Colonic mucosa (tissue), 4 donors: ENCODE results near the gene OPCML. TPM values are rescaled to one million over a fixed set of nuclear protein-coding genes. Genes with fewer than 3 reads are reported as not detected.

Experiments used
- DNase-seq: peaks from one replicate; pipeline ENCODE4 v3.0.0-alpha.2; 2020
- H3K27ac ChIP-seq: fragments of 200-600 bp; one replicate; pipeline ENCODE4 v1.8.0; 2021
- H3K27me3 ChIP-seq: fragments of 200-600 bp; one replicate; pipeline ENCODE4 v1.8.0; 2021
- H3K36me3 ChIP-seq: fragments of 200-600 bp; one replicate; pipeline ENCODE4 v1.8.0; 2021
- H3K4me1 ChIP-seq: fragments of 200-600 bp; one replicate; pipeline ENCODE4 v1.8.0; 2021; ENCODE audit warnings: mild to moderate bottlenecking
- H3K4me3 ChIP-seq: fragments of 200-600 bp; one replicate; pipeline ENCODE4 v1.8.0; 2021
- H3K9ac ChIP-seq, 2 donors: one replicate each; pipeline ENCODE4 v1.7.0; 2013; ENCODE audit warnings: control low read depth in 2 of 2, low read depth in 2 of 2, low read length in 2 of 2
- H3K9me3 ChIP-seq: fragments of 200-600 bp; one replicate; pipeline ENCODE4 v1.8.0; 2021
- intact Hi-C: fragments of 100-400 bp; cut with DNase I; formaldehyde crosslinking; loops from one replicate; pipeline ENCODE4 v1.14.1; 2022
- total RNA-seq, 2 donors: library from RNA; stranded (reverse); fragmentation: NEBNext Ultra II Directional in 1 of 2; extraction: Animal tissue kit (Norgen Biotek cat#: 25700) in 1 of 2; gene quantifications; one replicate each; pipeline ENCODE4 v1.2.1, GENCODE V29; 2021
- TF ChIP-seq, protein P1 (sequence below): fragments of 200-600 bp; IDR thresholded peaks from one replicate; pipeline ENCODE4 v1.8.0; 2022; ENCODE audit warnings: antibody characterized with exemption, mild to moderate bottlenecking
- donor health status: healthy.
- donor health status: DM: no; HTN: no; CAD: no.
- donor health status: DM: no; HTN: no; CAD: no.

OPCML gene
- total RNA-seq, 2 donors from 2014 or later, result 0.08 TPM; not detected in 1

DNA sequence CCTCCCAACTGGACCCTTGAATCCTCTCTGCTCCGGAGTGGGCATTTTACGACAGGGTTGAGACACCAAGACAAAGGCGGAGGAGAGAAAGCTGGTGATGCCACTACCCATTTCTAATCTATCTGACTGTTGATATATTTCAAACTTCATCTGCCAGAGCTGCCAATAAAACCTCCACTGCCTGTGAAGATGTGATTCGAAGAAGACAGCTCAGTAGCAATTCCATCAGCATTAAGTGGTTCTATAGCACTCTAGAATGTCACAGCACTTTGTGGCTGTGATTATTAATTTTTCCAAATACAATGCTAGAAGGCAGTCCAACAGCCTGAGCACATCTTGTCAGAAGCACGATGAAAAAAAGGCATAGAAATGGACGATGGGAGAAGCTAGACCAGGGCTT, 282.8 kb downstream of the OPCML start:
- no peaks in the 10 kb centered on the region for H3K4me1 ChIP-seq
- H3K9ac ChIP-seq, result no peak overlapping the region
- H3K27ac ChIP-seq, result no peak overlapping the region
- H3K4me3 ChIP-seq, result no peak overlapping the region
- TF ChIP-seq, protein P1, sequence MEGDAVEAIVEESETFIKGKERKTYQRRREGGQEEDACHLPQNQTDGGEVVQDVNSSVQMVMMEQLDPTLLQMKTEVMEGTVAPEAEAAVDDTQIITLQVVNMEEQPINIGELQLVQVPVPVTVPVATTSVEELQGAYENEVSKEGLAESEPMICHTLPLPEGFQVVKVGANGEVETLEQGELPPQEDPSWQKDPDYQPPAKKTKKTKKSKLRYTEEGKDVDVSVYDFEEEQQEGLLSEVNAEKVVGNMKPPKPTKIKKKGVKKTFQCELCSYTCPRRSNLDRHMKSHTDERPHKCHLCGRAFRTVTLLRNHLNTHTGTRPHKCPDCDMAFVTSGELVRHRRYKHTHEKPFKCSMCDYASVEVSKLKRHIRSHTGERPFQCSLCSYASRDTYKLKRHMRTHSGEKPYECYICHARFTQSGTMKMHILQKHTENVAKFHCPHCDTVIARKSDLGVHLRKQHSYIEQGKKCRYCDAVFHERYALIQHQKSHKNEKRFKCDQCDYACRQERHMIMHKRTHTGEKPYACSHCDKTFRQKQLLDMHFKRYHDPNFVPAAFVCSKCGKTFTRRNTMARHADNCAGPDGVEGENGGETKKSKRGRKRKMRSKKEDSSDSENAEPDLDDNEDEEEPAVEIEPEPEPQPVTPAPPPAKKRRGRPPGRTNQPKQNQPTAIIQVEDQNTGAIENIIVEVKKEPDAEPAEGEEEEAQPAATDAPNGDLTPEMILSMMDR, result no peak
- H3K27me3 ChIP-seq, result no peaks in the 10 kb centered on the region
- no peaks in the 10 kb centered on the region for H3K36me3 ChIP-seq
- no peaks in the 10 kb centered on the region for H3K9me3 ChIP-seq
- intact Hi-C loops, result no loop called here
- no peak for DNase-seq

DNA sequence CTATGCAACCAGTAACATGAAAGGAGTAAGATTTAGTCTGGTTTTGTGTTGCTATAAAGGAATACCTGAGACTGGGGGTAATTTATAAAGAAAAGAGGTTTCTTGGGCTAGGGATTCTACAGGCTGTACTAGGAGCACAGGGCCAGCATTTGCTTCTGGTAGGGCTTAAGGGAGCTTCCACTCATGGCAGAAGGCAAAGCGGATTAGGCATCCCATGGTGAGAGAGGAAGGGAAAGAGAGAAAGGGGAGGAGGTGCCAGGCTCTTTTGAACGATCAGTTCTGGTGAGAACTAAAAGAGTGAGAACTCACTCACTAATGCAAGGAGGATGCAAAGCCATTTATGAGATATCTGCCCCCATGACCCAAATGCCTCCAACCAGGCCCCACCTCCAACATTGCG, 283.2 kb downstream of the OPCML start:
- Histone ChIP-seq H3K36me3 (no peaks in the 10 kb centered on the region), H3K4me3 (no peak overlapping the region), H3K27ac (no peak overlapping the region), H3K4me1 (no peaks in the 10 kb centered on the region), H3K9me3 (no peaks in the 10 kb centered on the region), H3K27me3 (no peaks in the 10 kb centered on the region), H3K9ac (no peak overlapping the region)
- intact Hi-C loops, result no loop called here
- no peak for DNase-seq
- TF ChIP-seq, protein P1, result no peak

DNA sequence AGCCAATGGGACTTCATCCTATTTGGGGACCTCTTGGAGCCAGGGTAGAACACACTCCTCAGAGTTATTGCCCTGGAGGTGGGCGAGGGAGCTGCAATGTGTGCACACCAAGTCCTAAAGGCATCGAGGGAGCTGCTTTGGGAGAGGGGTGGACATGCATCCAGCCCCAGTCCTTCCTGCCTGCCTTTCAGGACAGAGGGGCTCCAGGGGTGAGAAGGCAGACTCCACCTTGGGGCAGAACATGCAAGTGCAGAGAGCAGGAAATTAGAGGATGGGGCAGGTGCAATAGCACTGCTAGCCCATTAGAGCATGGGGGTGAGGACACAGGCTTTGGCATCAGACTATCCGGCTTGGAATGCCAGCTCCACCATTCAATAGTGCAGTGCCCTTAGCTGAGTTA, 288.5 kb downstream of the OPCML start:
- Histone ChIP-seq H3K9me3 (no peaks in the 10 kb centered on the region), H3K27ac (no peak overlapping the region), H3K4me3 (no peak overlapping the region), H3K9ac (no peak overlapping the region), H3K36me3 (no peaks in the 10 kb centered on the region), H3K27me3 (peaks cover 4% of the 10 kb centered on the region), H3K4me1 (no peaks in the 10 kb centered on the region)
- TF ChIP-seq, protein P1, result no peak
- intact Hi-C loops, result no loop called here
- no peak for DNase-seq

DNA sequence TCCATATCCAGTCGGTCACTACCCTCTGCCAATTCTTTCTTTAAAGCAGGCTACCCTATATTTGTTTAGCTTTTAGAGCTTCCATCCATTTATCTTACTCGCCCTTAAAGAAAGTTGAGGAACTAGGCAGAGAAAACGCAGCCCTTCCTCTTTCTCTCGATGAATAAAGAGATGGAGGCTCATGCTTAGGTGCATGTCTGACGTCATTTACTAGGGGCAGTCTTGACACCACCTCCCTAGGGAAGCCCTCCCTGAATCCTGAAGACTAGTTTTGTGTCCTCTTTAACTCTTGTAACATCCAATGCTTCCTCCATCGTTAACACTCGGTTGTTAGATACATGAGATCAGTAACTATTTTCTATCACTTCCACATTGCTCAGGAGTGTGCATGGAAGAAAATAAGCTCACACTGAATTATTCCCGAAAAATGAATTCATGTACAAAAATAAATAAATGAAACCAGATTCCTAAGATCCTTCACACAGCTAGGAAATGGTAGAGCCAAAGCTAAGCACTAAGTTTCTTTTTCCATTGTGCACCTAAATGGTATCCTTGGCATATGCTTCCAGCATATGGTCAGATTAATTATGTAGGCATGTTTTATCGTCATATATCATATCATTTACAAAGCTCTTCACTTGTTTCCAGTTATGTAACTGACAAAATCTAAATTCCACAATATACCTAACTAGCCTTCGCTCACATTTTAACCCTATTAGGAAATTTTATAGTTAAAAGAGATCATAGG, 291.2 kb downstream of the OPCML start:
- Histone ChIP-seq H3K36me3 (no peaks in the 10 kb centered on the region), H3K4me3 (no peak overlapping the region), H3K27me3 (peaks cover 4% of the 10 kb centered on the region), H3K9me3 (no peaks in the 10 kb centered on the region), H3K4me1 (no peaks in the 10 kb centered on the region), H3K9ac (no peak overlapping the region), H3K27ac (no peak overlapping the region)
- intact Hi-C loops, result no loop called here
- no peak for DNase-seq
- TF ChIP-seq, protein P1, result no peak

DNA sequence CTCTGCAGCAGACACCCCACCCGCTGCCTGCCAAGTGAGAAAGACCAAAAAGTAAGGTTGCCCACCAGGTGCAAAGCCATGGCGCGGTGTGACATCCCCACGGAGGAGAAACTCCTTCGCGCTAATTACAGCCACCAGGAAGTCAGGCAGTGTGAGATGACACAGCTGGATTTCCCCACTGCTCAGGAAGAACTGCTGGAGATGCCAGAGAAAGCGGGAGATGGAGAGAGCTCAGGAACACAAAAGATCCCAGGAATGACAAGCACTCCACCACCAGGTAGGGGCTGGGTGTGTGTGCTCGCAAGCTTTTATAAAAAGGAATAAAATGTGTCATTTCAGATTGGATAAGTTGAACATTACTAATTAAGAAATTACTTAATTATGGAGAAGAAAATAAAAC, 292.7 kb downstream of the OPCML start:
- Histone ChIP-seq H3K4me1 (no peaks in the 10 kb centered on the region), H3K9ac (no peak overlapping the region), H3K4me3 (no peak overlapping the region), H3K9me3 (no peaks in the 10 kb centered on the region), H3K27me3 (peaks cover 4% of the 10 kb centered on the region), H3K36me3 (no peaks in the 10 kb centered on the region), H3K27ac (no peak overlapping the region)
- TF ChIP-seq, protein P1, result no peak
- no peak for DNase-seq
- intact Hi-C loops, result no loop called here
